DMS153 (cell line): Measurements from ENCODE around the gene OSBPL10.
"Not testable (repeated sequence)": the region's sequence is repeated elsewhere in the genome, so short reads cannot be mapped to it uniquely, and the experiment has no call there.

ENCODE experiments used
- DNase-seq: peaks from one replicate; lab custom pipeline; 2025; lab: John Stamatoyannopoulos, UW

Gene OSBPL10

GRCh38 chr3:31704591-31705179 is 276.4 kb downstream of the OSBPL10 start:
- no peak for DNase-seq

DNA sequence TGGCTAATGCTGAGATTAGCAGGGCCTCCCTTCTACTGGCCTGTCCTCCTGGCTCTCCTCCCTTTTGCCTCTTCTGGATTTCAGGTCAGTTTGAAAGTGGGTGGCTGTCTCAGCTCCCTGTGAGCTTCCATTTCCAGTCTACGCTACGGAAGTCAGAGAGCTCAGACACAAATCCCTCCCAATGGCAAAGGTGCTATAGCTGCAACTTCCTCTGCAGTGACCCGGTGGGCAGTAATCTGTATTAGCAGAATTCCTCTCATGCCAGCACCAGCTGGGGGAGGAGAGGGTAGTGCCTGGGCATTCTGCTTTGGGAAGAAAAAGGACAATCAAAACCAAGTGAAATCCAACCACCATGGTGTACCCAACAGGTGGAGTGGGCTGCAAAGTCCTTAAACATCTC is 276.9 kb downstream of the OSBPL10 start:
- no peak for DNase-seq

GRCh38 chr3:31701286-31701685 is 279.8 kb downstream of the OSBPL10 start:
- no peak for DNase-seq

GRCh38 chr3:31699309-31699953 is 281.6 kb downstream of the OSBPL10 start:
- DNase-seq, result peak; percentile 10

GRCh38 chr3:31696815-31697548 is 284.1 kb downstream of the OSBPL10 start:
- DNase-seq, result no peak

- no peak for DNase-seq
Observed at GRCh38 chr3:31696009-31696297, 285.1 kb downstream of the OSBPL10 start.

GRCh38 chr3:31695280-31696008 is 285.6 kb downstream of the OSBPL10 start:
- DNase-seq, result no peak

DNA sequence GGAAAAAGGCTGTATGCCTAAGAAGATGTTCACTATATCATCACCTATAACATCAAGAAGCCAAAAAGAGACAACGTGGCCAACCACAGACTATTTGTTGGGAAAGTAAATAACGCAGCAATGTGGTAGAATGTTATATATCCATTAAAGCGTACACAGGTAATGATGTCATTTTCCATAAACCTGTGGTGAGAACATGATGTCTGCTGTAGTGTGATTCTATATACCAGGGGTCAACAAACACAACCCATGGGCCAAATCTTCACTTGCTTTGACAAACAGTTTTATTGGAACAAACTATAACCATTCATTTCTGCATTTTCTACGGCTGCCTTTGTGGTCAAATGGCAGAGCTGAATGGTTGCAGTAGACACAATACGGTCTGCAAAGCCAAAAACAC is 287.7 kb downstream of the OSBPL10 start:
- no peak for DNase-seq

DNA sequence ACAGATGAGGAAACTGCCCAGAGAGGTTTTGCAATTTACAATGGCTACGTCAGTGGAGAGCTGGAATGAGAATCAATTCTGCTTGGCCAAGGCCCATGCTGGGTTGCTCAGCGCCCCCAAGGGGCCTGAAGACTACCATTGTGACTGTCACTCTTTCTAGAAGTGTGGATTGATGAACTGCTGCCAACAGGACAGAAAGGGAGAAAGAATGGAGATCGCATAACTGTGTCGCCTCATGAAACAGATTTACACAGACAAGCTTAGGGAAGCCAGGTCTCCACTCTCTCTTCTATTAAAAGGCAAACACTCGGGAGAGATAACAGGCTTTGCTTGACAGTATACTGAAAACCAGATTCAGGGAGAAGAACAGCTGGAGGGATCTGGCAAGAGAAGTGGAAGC is 288.3 kb downstream of the OSBPL10 start:
- DNase-seq, result no peak

DNA sequence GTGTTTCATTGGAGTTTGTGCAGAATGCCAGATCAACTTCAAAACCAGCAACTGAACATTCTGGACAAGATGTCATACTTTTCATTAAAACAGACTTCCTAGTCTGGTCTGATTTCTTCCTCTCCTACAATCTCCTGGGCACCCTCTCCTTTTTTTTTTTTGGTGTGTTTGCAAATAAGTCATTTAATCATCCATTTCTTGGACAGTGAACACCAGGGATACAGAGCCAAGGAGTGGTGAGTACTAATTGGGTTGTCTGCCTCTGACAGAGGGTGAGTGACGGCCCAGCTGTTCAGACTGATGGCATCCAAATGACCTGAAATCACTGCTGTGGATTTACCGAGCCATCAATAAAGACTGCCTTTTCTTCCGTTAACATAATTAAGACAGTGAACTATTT is 290.3 kb downstream of the OSBPL10 start:
- DNase-seq, result no peak

DNA sequence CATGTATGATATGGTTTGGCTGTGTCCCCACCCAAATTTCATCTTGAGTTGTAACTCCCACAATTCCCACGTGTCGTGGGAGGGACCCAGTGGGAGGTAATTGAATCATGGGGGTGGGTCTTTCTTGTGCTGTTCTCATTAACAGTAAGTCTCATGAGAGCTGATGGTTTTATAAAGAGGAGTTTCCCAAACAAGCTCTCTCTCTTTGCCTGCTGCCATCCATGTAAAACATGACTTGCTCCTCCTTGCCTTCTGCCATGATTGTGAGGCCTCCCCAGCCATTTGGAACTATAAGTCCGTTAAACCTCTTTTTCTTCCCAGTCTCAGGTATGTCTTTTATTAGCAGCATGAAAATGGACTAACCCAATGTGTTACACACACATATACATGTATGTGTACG is 291.5 kb downstream of the OSBPL10 start:
- not testable (repeated sequence) for DNase-seq

GRCh38 chr3:31688984-31689383 is 292.1 kb downstream of the OSBPL10 start:
- DNase-seq, result no peak

- DNase-seq, result no peak
Observed at GRCh38 chr3:31687020-31687802, 293.9 kb downstream of the OSBPL10 start.

GRCh38 chr3:31680072-31680870 is 300.8 kb downstream of the OSBPL10 start:
- no peak for DNase-seq

DNA sequence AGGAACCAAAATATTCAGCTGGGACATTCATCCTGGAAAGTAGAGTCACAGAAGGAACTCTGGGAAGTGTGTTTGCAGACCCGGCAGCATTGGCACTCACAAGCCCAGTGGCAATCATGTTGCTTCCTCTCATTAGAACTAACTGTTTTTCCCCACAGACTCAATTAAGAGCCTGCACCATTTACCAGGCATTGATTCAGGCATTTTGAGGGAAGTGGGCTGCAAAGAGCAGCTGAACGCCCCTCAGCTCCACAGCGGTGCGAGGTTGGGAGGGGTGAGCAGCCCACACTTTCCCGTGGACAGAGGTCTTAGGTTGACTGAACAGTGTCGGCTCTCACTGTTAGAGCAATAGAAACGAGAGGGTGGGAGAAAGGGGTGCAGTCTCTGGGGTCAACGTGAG is 304.5 kb downstream of the OSBPL10 start:
- no peak for DNase-seq

DNA sequence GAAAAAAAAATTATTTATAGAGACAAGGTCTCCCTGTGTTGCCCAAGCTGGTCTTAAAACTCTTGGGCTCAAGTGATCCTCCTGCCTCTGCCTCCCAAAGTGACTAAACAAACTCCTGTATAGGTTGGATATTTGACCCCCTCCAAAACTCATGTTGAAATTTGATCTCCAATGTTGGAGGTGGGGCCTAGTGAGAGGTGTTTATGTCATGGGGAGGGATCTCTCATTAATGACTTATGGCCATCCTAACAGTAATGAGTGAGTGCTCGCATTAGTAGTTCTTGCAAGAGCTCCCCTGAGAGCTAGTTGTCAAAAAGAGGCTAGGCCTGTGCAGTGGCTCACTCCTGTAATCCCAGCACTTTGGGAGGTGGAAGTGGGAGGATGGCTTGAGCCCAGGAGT is 307.1 kb downstream of the OSBPL10 start:
- no peak for DNase-seq

- no peak for DNase-seq
Observed at GRCh38 chr3:31671976-31672375, 309.1 kb downstream of the OSBPL10 start.

DNA sequence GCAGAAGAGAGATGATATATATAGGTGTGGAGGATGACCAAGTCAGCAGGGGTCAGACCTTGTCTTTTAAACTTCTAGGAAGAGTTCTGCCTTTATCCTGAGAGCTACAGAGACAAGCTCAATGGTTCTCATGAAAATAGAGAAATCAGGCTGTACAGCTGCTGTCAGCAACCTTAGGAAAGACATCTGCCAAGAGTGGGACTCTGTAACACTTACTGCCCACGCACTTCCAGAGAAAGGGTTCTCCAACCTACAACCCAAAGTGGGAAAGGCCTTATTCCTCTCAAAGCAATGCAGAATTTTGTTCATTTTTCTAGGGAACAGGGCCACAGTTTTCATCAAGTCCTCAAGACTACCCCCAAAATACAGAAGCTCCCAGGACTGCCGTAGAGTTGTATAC is 309.6 kb downstream of the OSBPL10 start:
- DNase-seq, result no peak

- DNase-seq, result no peak
Observed at GRCh38 chr3:31670722-31671121, 310.3 kb downstream of the OSBPL10 start.

GRCh38 chr3:31670136-31670535 is 310.9 kb downstream of the OSBPL10 start:
- no peak for DNase-seq

- DNase-seq, result no peak
Observed at GRCh38 chr3:31668242-31668641, 312.8 kb downstream of the OSBPL10 start.
